Keratinocyte (primary cell): ENCODE measurements around the gene EGFLAM. TPM values are rescaled to one million over a fixed set of nuclear protein-coding genes. Genes with fewer than 3 reads are reported as not detected.

Experiments
- DNase-seq: peaks from one replicate; pipeline ENCODE4 v3.0.0-alpha.2; 2011; ENCODE audit warnings: low read depth, missing footprints, low spot score
- FAIRE-seq: peaks from 2 replicates; lab custom pipeline; 2011; peaks lifted over from hg19 to GRCh38; lab: Jason Lieb, UNC
- H2AFZ ChIP-seq: 2 replicates; pipeline ENCODE4 v1.6.0; 2012; ENCODE audit warnings: low read length, control low read depth, inconsistent platforms; ENCODE audit not compliant: control insufficient read depth
- H3K27ac ChIP-seq: 2 replicates; pipeline ENCODE4 v1.5.1; 2011; ENCODE audit warnings: low read length; ENCODE audit not compliant: control insufficient read depth, insufficient read depth
- H3K27me3 ChIP-seq: 3 replicates; pipeline ENCODE4 v1.6.0; 2011; ENCODE audit warnings: low read length; ENCODE audit not compliant: control insufficient read depth, insufficient read depth; ENCODE audit errors: extremely low read depth
- H3K36me3 ChIP-seq, 2 experiments: 2 replicates in 1 of 2; 3 replicates in 1 of 2; pipeline ENCODE4 v1.5.1; 2011; ENCODE audit warnings: low read length in 2 of 2, mild to moderate bottlenecking in 1 of 2; ENCODE audit not compliant: control insufficient read depth in 2 of 2, insufficient read depth in 2 of 2; ENCODE audit errors: extremely low read depth in 1 of 2
- H3K4me1 ChIP-seq: 3 replicates; pipeline ENCODE4 v1.5.1; 2011; ENCODE audit warnings: low read length; ENCODE audit not compliant: control insufficient read depth, insufficient read depth; ENCODE audit errors: extremely low read depth
- H3K4me2 ChIP-seq: 3 replicates; pipeline ENCODE4 v1.6.0; 2011; ENCODE audit warnings: low read depth, low read length; ENCODE audit not compliant: control insufficient read depth, insufficient read depth; ENCODE audit errors: extremely low read depth
- H3K4me3 ChIP-seq, 3 experiments: fragments of 200-600 bp in 1 of 3; sonication (generic) in 1 of 3; 2 replicates in 2 of 3; 3 replicates in 1 of 3; pipeline ENCODE4 v1.5.1; 2011 to 2016; ENCODE audit warnings: low read length in 3 of 3, mild to moderate bottlenecking in 3 of 3, control low read depth in 2 of 3, inconsistent platforms in 1 of 3, low read depth in 1 of 3, mixed read lengths in 1 of 3, mixed run types in 1 of 3, moderate library complexity in 1 of 3; ENCODE audit not compliant: control insufficient read depth in 2 of 3, insufficient read depth in 2 of 3; ENCODE audit errors: extremely low read depth in 1 of 3
- H3K79me2 ChIP-seq: 2 replicates; pipeline ENCODE4 v1.6.0; 2012; ENCODE audit warnings: low read length; ENCODE audit not compliant: control insufficient read depth, insufficient read depth
- H3K9ac ChIP-seq: 3 replicates; pipeline ENCODE4 v1.6.0; 2011; ENCODE audit warnings: low read length; ENCODE audit not compliant: control insufficient read depth, insufficient read depth; ENCODE audit errors: extremely low read depth
- H3K9me1 ChIP-seq: 3 replicates; pipeline ENCODE4 v1.6.0; 2011; ENCODE audit warnings: low read length; ENCODE audit not compliant: control insufficient read depth, insufficient read depth; ENCODE audit errors: extremely low read depth
- H3K9me3 ChIP-seq: 2 replicates; pipeline ENCODE4 v1.5.1; 2012; ENCODE audit warnings: low read depth, low read length; ENCODE audit not compliant: control insufficient read depth
- H4K20me1 ChIP-seq: 3 replicates; pipeline ENCODE4 v1.6.0; 2011; ENCODE audit warnings: low read length; ENCODE audit not compliant: control insufficient read depth, insufficient read depth; ENCODE audit errors: extremely low read depth
- EZH2 ChIP-seq: IDR thresholded peaks from one replicate; pipeline ENCODE4 v1.6.1; 2012; ENCODE audit warnings: inconsistent platforms, mild to moderate bottlenecking, low read length, moderate library complexity
- dilution Hi-C: fragments of 300-500 bp; cut with MboI; formaldehyde crosslinking; loops from one replicate; pipeline ENCODE4 v1.7.0; 2020; ENCODE audit warnings: low sequenced_read_pairs; ENCODE audit not compliant: extremely low pct_ligation_motif_present
- polyA plus RNA-seq, 5 experiments: library from polyadenylated mRNA; depleted of rRNA in 3 of 5; stranded (reverse) in 3 of 5; stranded (forward) in 1 of 5; unstranded in 1 of 5; fragments of >200 nt; gene quantifications; 1 replicate in 1 of 5; 2 replicates in 3 of 5; 3 replicates in 1 of 5; pipeline versions ENCODE4 v1.2.1 to v1.2.3, GENCODE V29; 2011 to 2012; ENCODE audit warnings: missing spikeins in 2 of 5, low read depth in 1 of 5, low replicate concordance in 1 of 5
- TF ChIP-seq, protein P1 (sequence below), 3 experiments: IDR thresholded peaks in 1 of 3; conservative IDR thresholded peaks in 1 of 3; optimal IDR thresholded peaks in 1 of 3; 2 replicates in 2 of 3; 3 replicates in 1 of 3; pipeline versions ENCODE3 to v1.5.1; 2011; ENCODE audit warnings: low read length in 3 of 3, mild to moderate bottlenecking in 3 of 3, moderate library complexity in 2 of 3, control low read depth in 1 of 3, inconsistent platforms in 1 of 3; ENCODE audit not compliant: insufficient read depth in 2 of 3; ENCODE audit errors: extremely low read depth in 1 of 3

EGFLAM gene
- polyA plus RNA-seq, 1 donor (not counting 4 experiments of a cell fraction or from before 2014, with no cell fraction given), result not detected

DNA sequence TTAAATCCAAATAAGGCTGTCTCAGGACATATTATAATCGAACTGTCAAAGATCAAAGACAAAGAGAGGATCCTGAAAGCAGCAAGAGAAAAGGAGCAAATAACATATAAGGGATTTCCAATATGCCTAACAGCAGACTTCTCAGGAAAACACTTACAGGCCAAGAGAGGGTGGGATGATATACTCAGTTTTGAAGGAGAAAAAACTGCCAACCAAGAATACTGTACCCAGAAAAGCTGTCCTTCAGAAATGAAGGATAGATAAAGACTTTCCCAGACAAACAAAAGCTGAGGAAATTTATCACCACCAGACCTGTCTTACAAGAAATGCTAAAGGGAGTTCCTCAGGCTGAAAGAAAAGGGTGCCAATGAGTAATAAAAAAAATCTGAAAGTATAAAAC, 16.0 kb downstream of the EGFLAM start:
- H3K9me3 ChIP-seq, result no peaks in the 10 kb centered on the region
- no peak for FAIRE-seq
- H3K79me2 ChIP-seq, result no peaks in the 10 kb centered on the region
- no peaks in the 10 kb centered on the region for H3K36me3 ChIP-seq
- DNase-seq, result no peak
- no peak overlapping the region for H3K4me3 ChIP-seq
- dilution Hi-C loops, result no loop called here
- no peaks in the 10 kb centered on the region for H4K20me1 ChIP-seq
- no peak overlapping the region for H3K4me2 ChIP-seq
- H3K27me3 ChIP-seq, result no peaks in the 10 kb centered on the region
- TF ChIP-seq, protein P1, sequence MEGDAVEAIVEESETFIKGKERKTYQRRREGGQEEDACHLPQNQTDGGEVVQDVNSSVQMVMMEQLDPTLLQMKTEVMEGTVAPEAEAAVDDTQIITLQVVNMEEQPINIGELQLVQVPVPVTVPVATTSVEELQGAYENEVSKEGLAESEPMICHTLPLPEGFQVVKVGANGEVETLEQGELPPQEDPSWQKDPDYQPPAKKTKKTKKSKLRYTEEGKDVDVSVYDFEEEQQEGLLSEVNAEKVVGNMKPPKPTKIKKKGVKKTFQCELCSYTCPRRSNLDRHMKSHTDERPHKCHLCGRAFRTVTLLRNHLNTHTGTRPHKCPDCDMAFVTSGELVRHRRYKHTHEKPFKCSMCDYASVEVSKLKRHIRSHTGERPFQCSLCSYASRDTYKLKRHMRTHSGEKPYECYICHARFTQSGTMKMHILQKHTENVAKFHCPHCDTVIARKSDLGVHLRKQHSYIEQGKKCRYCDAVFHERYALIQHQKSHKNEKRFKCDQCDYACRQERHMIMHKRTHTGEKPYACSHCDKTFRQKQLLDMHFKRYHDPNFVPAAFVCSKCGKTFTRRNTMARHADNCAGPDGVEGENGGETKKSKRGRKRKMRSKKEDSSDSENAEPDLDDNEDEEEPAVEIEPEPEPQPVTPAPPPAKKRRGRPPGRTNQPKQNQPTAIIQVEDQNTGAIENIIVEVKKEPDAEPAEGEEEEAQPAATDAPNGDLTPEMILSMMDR (optimal IDR thresholded peaks at IDR 0.05 in 1 of 3, IDR thresholded peaks at IDR 0.05 in 1 of 3, conservative IDR thresholded peaks at IDR 0.05 in 1 of 3; ENCODE audit: extremely low read depth in 1 of 3, insufficient read depth in 2 of 3, low read length in 3 of 3), result no peak
- no peak for TF ChIP-seq EZH2
- no peaks in the 10 kb centered on the region for H3K4me1 ChIP-seq
- H3K9ac ChIP-seq, result no peak overlapping the region
- H3K27ac ChIP-seq, result no peak overlapping the region
- no peaks in the 10 kb centered on the region for H3K9me1 ChIP-seq
- no peak overlapping the region for H2AFZ ChIP-seq

DNA sequence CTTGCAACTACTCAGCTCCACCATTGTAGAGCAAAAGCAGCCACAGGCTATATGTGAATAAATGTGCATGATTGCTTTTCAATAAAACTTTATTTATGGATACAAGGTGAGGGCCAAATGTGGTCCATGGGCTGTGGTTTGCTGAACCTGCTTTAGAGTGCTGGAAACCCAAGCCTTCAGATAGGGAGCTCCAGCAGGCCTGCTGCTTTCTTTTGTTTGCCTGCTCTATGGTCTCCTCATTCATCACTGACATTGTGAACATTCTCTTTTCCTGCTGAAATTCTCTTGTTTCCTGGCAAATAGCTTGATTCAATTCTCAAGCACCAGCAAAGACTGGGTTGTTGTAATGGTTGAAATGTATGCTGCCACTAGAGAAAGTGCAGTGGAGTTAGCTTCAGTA, 26.0 kb downstream of the EGFLAM start:
- TF ChIP-seq, protein P1 (optimal IDR thresholded peaks at IDR 0.05 in 1 of 3, IDR thresholded peaks at IDR 0.05 in 1 of 3, conservative IDR thresholded peaks at IDR 0.05 in 1 of 3; ENCODE audit: extremely low read depth in 1 of 3, insufficient read depth in 2 of 3, low read length in 3 of 3), result no peak
- TF ChIP-seq EZH2, result no peak
- Histone ChIP-seq H3K9me1 (no peaks in the 10 kb centered on the region), H3K36me3 (no peaks in the 10 kb centered on the region), H3K4me2 (no peak overlapping the region), H3K79me2 (no peaks in the 10 kb centered on the region), H2AFZ (no peak overlapping the region), H3K9me3 (no peaks in the 10 kb centered on the region), H3K27ac (no peak overlapping the region), H3K4me1 (no peaks in the 10 kb centered on the region), H4K20me1 (no peaks in the 10 kb centered on the region), H3K27me3 (no peaks in the 10 kb centered on the region), H3K4me3 (no peak overlapping the region), H3K9ac (no peak overlapping the region)
- FAIRE-seq (no peak), DNase-seq (no peak)
- dilution Hi-C loops, result no loop called here
